Ecto neural progenitor cell (in vitro differentiated cells): ENCODE results near the gene ANKRD55.
"Not testable (repeated sequence)": the region's sequence is repeated elsewhere in the genome, so short reads cannot be mapped to it uniquely, and the experiment has no call there.

Source experiments
- DNase-seq: peaks from one replicate; pipeline ENCODE4 v3.0.0-alpha.2; 2018; ENCODE audit warnings: low spot score

Gene ANKRD55

DNA sequence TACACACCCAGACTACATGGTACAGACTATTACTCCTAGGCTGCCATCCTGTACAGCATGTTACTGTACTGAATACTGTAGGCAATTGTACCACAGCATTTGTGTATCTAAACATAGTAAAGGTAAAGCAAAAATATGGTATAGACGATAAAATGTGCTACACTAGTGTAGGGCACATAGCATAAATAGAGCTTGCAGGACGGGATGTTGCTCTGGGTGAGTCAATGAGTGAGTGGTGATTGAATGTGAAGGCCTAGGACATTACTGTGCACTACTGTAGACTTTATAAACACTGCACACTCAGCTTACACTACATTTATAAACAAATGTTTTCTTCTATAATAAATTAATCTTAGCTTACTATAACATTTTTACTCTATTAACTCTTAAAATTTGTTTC, 25.6 kb downstream of the ANKRD55 start:
- DNase-seq, result no peak

- DNase-seq, result no peak
Observed at GRCh38 chr5:56206126-56206910, 26.8 kb downstream of the ANKRD55 start.

DNA sequence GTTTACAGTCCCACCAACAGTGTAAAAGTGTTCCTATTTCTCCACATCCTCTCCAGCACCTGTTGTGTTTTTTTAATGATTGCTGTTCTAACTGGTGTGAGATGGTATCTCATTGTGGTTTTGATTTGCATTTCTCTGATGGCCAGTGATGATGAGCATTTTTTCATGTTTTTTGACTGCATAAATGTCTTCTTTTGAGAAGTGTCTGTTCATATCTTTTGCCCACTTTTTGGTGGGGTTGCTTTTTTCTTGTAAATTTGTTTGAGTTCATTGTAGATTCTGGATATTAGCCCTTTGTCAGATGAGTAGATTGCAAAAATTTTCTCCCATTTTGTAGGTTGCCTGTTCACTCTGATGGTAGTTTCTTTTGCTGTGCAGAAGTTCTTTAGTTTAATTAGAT, 29.2 kb downstream of the ANKRD55 start:
- not testable (repeated sequence) for DNase-seq

DNA sequence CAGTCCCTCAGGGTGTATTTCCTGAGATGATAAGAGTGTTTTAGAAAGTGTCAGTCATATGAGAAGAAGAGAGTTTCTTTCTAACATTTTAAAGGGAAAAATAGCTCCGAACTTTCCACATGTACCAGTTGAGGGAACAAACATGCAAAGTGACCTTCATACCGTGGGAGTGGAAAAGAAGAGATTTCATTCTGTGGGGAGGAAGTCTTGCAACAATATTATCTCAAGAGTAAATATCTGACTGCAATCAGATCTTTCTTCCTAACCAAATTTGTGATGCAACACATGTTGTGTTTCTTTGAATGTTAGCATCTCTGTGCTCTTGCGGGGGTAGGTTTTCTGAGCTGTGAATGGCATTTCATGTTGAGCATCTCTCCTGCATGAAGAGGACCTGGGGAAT, 30.6 kb downstream of the ANKRD55 start:
- DNase-seq, result no peak

GRCh38 chr5:56201762-56202261, 31.3 kb downstream of the ANKRD55 start:
- not testable (repeated sequence) for DNase-seq

DNA sequence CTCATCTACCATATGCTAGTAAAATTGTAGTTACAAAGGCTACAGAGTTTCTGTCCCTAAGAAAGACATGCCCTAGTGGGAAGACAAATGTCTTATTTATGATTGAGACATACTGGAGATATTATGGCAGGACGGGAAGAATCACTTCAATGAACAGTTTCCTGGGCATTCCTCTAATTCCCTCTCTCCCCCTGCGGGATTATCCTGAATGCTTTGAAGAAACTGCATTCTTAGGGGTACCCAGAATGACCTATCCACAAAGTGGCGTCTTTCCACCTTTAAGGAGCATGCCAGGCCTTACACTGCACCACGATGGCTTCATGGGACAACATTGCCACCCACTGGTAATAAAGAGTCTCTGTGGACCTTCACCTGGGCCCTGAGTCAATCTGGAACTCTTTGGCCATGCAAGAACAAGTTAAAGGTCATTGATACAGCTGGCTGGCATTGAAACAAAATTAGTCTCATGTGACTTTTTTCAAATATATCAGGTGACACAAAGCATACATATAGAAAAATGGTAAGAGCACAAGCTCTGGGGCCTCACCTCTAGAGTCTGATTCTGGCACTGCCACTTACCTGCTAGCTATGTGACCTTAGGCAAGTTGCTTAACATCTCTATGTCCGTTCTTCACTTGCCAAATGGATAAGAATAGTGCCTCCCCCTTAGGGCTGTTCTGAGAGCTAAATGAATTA, 32.0 kb downstream of the ANKRD55 start:
- DNase-seq, result peak; percentile 55

- DNase-seq, result no peak
Observed at GRCh38 chr5:56195016-56195415, 38.1 kb downstream of the ANKRD55 start.

DNA sequence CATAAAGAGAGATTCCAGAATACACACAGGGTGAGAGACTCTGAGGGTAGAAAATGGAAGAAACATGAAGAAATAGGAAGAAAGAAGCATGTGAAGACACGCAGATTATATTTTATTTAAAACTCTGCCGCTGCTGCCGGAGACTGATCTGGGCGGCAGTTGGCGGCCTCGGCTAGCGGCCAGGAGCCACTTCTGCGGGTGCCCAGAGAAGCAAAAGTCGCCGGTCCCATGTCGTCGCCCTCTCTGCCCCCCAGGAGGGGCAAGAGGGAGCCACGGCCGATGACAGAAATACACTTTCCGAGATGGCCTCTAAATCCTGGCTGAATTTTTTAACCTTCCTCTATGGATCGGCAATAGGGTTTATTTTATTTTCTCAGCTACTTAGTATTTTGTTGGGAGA, 40.9 kb downstream of the ANKRD55 start:
- DNase-seq, result no peak

- no peak for DNase-seq
Observed at GRCh38 chr5:56191656-56192055, 41.5 kb downstream of the ANKRD55 start.

DNA sequence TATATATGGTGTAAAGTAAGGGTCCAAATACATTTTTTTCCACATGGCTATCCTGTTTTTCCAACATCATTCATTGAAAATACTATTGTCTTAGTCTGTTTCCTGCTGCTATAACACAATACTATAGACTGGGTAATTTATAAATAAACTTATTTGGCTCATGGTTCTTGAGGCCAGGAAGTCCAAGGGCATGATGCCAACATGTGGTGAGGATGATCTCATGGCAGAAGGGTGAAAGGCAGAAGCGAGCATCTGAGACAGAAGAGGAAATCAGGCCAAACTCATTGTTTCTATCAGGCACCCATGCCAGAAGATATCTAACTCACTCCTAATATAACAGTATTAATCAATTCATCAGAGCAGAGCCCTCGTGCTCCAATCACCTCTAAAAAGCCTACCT, 42.6 kb downstream of the ANKRD55 start:
- no peak for DNase-seq

GRCh38 chr5:56185768-56186311, 47.3 kb downstream of the ANKRD55 start:
- DNase-seq, result no peak

- DNase-seq, result no peak
Observed at GRCh38 chr5:56183506-56183905, 49.6 kb downstream of the ANKRD55 start.

- DNase-seq, result no peak
Observed at GRCh38 chr5:56179442-56179841, 53.7 kb downstream of the ANKRD55 start.

GRCh38 chr5:56178823-56179222, 54.3 kb downstream of the ANKRD55 start:
- no peak for DNase-seq

DNA sequence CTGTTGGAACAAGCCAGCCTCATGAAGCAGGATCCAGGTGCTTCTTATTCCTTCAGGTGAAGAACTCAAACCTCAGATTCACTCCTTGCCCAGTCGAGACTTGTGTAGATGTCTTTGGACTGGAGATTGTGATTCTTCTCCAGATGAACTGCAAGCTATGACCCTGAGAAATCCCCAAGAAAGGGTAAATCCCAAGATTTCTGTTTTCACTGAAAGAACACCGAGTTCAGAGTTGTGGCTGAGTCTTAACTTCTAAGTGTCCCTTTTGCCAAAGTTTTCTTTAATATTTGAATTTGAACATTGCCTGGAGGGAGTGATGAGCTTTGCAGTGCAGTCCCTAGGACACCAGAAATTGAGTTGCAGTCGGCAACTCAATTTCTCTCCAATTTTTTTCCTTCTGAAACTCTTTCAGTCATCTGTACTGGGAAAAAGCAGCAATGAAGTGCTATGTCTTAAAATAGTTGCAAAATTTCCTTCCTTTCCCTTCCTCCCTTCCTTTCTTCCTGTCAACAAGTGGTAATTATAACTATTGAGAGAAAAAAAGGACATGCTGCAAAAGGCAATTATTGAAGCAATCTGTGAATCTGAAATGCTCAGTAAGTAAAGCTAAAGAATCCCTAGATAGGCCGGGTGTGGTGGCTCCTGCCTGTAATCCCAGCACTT, 56.1 kb downstream of the ANKRD55 start:
- no peak for DNase-seq

- DNase-seq, result no peak
Observed at GRCh38 chr5:56176155-56176798, 56.9 kb downstream of the ANKRD55 start.

- no peak for DNase-seq
Observed at GRCh38 chr5:56175488-56175887, 57.6 kb downstream of the ANKRD55 start.

- DNase-seq, result no peak
Observed at GRCh38 chr5:56175021-56175420, 58.1 kb downstream of the ANKRD55 start.

- DNase-seq, result no peak
Observed at GRCh38 chr5:56172241-56172640, 60.9 kb downstream of the ANKRD55 start.

GRCh38 chr5:56170557-56170956, 62.6 kb downstream of the ANKRD55 start:
- no peak for DNase-seq

- DNase-seq, result no peak
Observed at GRCh38 chr5:56169949-56170348, 63.2 kb downstream of the ANKRD55 start.

DNA sequence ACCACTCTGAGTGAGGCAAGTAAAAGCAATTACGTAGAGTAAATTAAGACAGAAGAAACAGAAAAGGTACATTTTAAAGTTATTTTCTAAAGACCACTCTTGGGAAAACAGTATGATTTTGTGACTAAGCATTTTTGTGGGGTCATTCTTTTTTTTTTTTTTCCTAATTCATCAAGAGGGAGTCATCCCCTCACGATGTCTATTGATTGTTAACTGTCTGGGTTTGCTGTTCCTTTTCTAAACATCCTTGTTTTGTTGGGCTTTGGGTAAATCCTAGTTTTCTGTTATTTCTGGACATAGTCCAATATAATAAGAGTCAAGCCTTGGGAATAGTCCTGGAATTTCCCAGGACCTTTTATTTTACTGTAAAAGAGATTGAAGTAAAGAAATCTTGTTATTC, 63.8 kb downstream of the ANKRD55 start:
- DNase-seq, result no peak
